HCT116 (cell line): ENCODE measurements around the gene PCDH15. TPM values are rescaled to one million over a fixed set of nuclear protein-coding genes. Genes with fewer than 3 reads are reported as not detected.

Source experiments
- ATAC-seq: fragments of 200-7000 bp; cut with Tn5 transposase; 2 replicates; pipeline ENCODE4 v1.9.1; 2020; ENCODE audit warnings: mild to moderate bottlenecking, moderate library complexity
- BruUV-seq: library from RNA; stranded (reverse); fragments of 400-500 nt; replicated peaks from 2 replicates; lab custom pipeline; 2021; lab: Mats Ljungman, UMichigan
- CTCF ChIA-PET: fragments of 300-600 bp; sonication (Branson Sonifier 250); formaldehyde crosslinking; loops from one replicate; lab custom pipeline; 2021; ENCODE audit warnings: antibody characterized with exemption; lab: Charles Lee
- POLR2A ChIA-PET: fragments of 300-600, 350-600 bp; sonication (Branson Sonifier 250); formaldehyde crosslinking; loops from one replicate; lab custom pipeline; 2021; ENCODE audit warnings: antibody characterized with exemption; lab: Charles Lee
- RAD21 ChIA-PET, 2 experiments: fragments of 300-600 bp; sonication (Branson Sonifier 250); formaldehyde crosslinking; loops; one replicate each; lab custom pipeline; 2023; ENCODE audit warnings: low total read pairs in 2 of 2; ENCODE audit not compliant: uncharacterized antibody in 2 of 2, unreplicated experiment in 2 of 2, low non-redundant PET in 1 of 2; lab: Charles Lee
- DNase-seq: peaks from one replicate; pipeline ENCODE4 v3.0.0-alpha.2; 2010; ENCODE audit warnings: low read depth, low spot score
- H2AFZ ChIP-seq: fragments of 200-600 bp; shearing (Covaris generic), sonication (generic); 2 replicates; pipeline ENCODE4 v1.6.1; 2017; ENCODE audit warnings: low read depth, mixed run types, mixed read lengths, antibody characterized with exemption, low read length; ENCODE audit not compliant: poor library complexity, severe bottlenecking
- H3K27ac ChIP-seq: 2 replicates; pipeline ENCODE4 v1.5.1; 2012; ENCODE audit warnings: low read depth, low read length
- H3K27me3 ChIP-seq: fragments of 200-600 bp; sonication (generic); 2 replicates; pipeline ENCODE4 v1.6.1; 2016; ENCODE audit warnings: mixed run types, low read length, mixed read lengths; ENCODE audit not compliant: insufficient read depth
- H3K36me3 ChIP-seq, 2 experiments: fragments of 200-500 bp in 1 of 2; fragments of 200-600 bp in 1 of 2; sonication (Bioruptor generic) in 1 of 2; sonication (generic) in 1 of 2; 2 replicates each; pipeline versions ENCODE4 v1.5.1 to v1.6.1; 2014 to 2016; ENCODE audit warnings: low read length in 2 of 2, inconsistent platforms in 1 of 2, mixed read lengths in 1 of 2, mixed run types in 1 of 2; ENCODE audit not compliant: insufficient read depth in 2 of 2, control insufficient read depth in 1 of 2
- H3K4me1 ChIP-seq, 2 experiments: fragments of 200-600 bp in 1 of 2; sonication (generic) in 1 of 2; 2 replicates each; pipeline versions ENCODE4 v1.5.1 to v1.6.1; 2012 to 2017; ENCODE audit warnings: low read length in 2 of 2, inconsistent platforms in 1 of 2, mild to moderate bottlenecking in 1 of 2, mixed read lengths in 1 of 2, mixed run types in 1 of 2, moderate library complexity in 1 of 2; ENCODE audit not compliant: insufficient read depth in 2 of 2, control insufficient read depth in 1 of 2
- H3K4me2 ChIP-seq: fragments of 200-600 bp; sonication (generic); 2 replicates; pipeline ENCODE4 v1.6.1; 2017; ENCODE audit warnings: mixed run types, low read length, mixed read lengths
- H3K4me3 ChIP-seq, 2 experiments: fragments of 200-600 bp in 1 of 2; sonication (generic) in 1 of 2; replicated peaks in 1 of 2; 2 replicates each; pipeline ENCODE4 v1.5.1; 2011 to 2016; ENCODE audit warnings: low read length in 2 of 2, control low read depth in 1 of 2, low read depth in 1 of 2, mild to moderate bottlenecking in 1 of 2, mixed read lengths in 1 of 2, mixed run types in 1 of 2
- H3K79me2 ChIP-seq: fragments of 200-600 bp; sonication (generic); 2 replicates; pipeline ENCODE4 v1.6.1; 2017; ENCODE audit warnings: mild to moderate bottlenecking, mixed run types, low read length, moderate library complexity, mixed read lengths; ENCODE audit not compliant: insufficient read depth
- H3K9ac ChIP-seq: fragments of 200-600 bp; sonication (generic); 2 replicates; pipeline ENCODE4 v1.6.1; 2016; ENCODE audit warnings: low read length, mixed read lengths
- H3K9me2 ChIP-seq: fragments of 200-600 bp; sonication (generic), shearing (Covaris generic); 2 replicates; pipeline ENCODE4 v1.6.1; 2017; ENCODE audit warnings: mixed run types, mild to moderate bottlenecking, moderate library complexity; ENCODE audit not compliant: insufficient read depth
- H3K9me3 ChIP-seq, 2 experiments: fragments of 200-500 bp in 1 of 2; fragments of 200-600 bp in 1 of 2; sonication (Bioruptor generic) in 1 of 2; sonication (generic) in 1 of 2; 2 replicates each; pipeline ENCODE4 v1.6.1; 2014 to 2017; ENCODE audit warnings: low read length in 2 of 2, mixed read lengths in 2 of 2, inconsistent platforms in 1 of 2, low read depth in 1 of 2, mild to moderate bottlenecking in 1 of 2, mixed run types in 1 of 2, moderate library complexity in 1 of 2; ENCODE audit not compliant: control insufficient read depth in 1 of 2, insufficient read depth in 1 of 2
- H4K20me1 ChIP-seq: fragments of 200-600 bp; sonication (generic), shearing (Covaris generic); 2 replicates; pipeline ENCODE4 v1.6.1; 2017; ENCODE audit warnings: mixed run types, mild to moderate bottlenecking, moderate library complexity; ENCODE audit not compliant: insufficient read depth
- CBX3 ChIP-seq: IDR thresholded peaks from 2 replicates; pipeline ENCODE4 v1.6.1; 2012; ENCODE audit warnings: low read depth
- CEBPB ChIP-seq: IDR thresholded peaks from 2 replicates; pipeline ENCODE4 v1.6.1; 2012; ENCODE audit warnings: low read depth
- EGR1 ChIP-seq: IDR thresholded peaks from 2 replicates; pipeline ENCODE4 v1.6.1; 2012; ENCODE audit warnings: low read depth
- ELF1 ChIP-seq: IDR thresholded peaks from 2 replicates; pipeline ENCODE4 v1.6.1; 2012; ENCODE audit warnings: low read depth, borderline replicate concordance
- EZH2 ChIP-seq: fragments of 200-600 bp; sonication (generic); IDR thresholded peaks from 2 replicates; pipeline ENCODE4 v1.6.1; 2017; ENCODE audit warnings: antibody characterized with exemption, mixed run types
- JUND ChIP-seq: IDR thresholded peaks from 2 replicates; pipeline ENCODE4 v1.6.1; 2012
- POLR2A ChIP-seq: IDR thresholded peaks from 2 replicates; pipeline ENCODE4 v1.7.0; 2011; ENCODE audit warnings: borderline replicate concordance; ENCODE audit not compliant: insufficient read depth, insufficient read length; ENCODE audit errors: extremely low read depth
- RAD21 ChIP-seq: IDR thresholded peaks from 2 replicates; pipeline ENCODE4 v1.6.1; 2012; ENCODE audit warnings: low read depth, mild to moderate bottlenecking
- SP1 ChIP-seq: IDR thresholded peaks from 2 replicates; pipeline ENCODE4 v1.6.1; 2012; ENCODE audit warnings: low read depth
- SRF ChIP-seq: IDR thresholded peaks from 2 replicates; pipeline ENCODE4 v1.6.1; 2012; ENCODE audit warnings: low read depth
- TCF7L2 ChIP-seq: IDR thresholded peaks from 2 replicates; pipeline ENCODE4 v1.7.0; 2011; ENCODE audit warnings: borderline replicate concordance, inconsistent platforms; ENCODE audit not compliant: insufficient read depth, insufficient read length; ENCODE audit errors: extremely low read depth
- ZFX ChIP-seq: fragments of 450-650 bp; IDR thresholded peaks from 2 replicates; pipeline ENCODE4 v1.6.1; 2017
- ZNF274 ChIP-seq: fragments of 200-500 bp; sonication (Bioruptor generic); IDR thresholded peaks from 2 replicates; pipeline ENCODE4 v1.6.1; 2014; ENCODE audit warnings: mild to moderate bottlenecking, low read depth, low read length, inconsistent platforms
- intact Hi-C: fragments of 100-400 bp; cut with micrococcal nuclease; formaldehyde crosslinking; loops from 2 replicates; pipeline ENCODE4 v1.10.0; 2022
- total RNA-seq: library from RNA; stranded (reverse); gene quantifications from one replicate; pipeline ENCODE4 v1.2.1, GENCODE V29; 2021; ENCODE audit not compliant: unreplicated experiment
- TF ChIP-seq, protein P1 (sequence below), 3 experiments: fragments of 200-600 bp in 1 of 3; sonication (generic) in 1 of 3; IDR thresholded peaks in 2 of 3; conservative IDR thresholded peaks in 1 of 3; 2 replicates each; pipeline ENCODE4 v1.5.1; 2012 to 2017; ENCODE audit warnings: low read depth in 2 of 3, low read length in 2 of 3, antibody characterized with exemption in 1 of 3, borderline replicate concordance in 1 of 3, control low read depth in 1 of 3, mild to moderate bottlenecking in 1 of 3, mixed read lengths in 1 of 3, mixed run types in 1 of 3, moderate library complexity in 1 of 3; ENCODE audit not compliant: insufficient read depth in 1 of 3
- TF ChIP-seq, protein P2 (sequence below): IDR thresholded peaks from 2 replicates; pipeline ENCODE4 v1.6.1; 2012
- TF ChIP-seq, protein P3 (sequence below): IDR thresholded peaks from 2 replicates; pipeline ENCODE4 v1.6.1; 2012
- TF ChIP-seq, protein P4 (sequence below): IDR thresholded peaks from 2 replicates; pipeline ENCODE4 v1.6.1; 2011; ENCODE audit warnings: mild to moderate bottlenecking, low read length, moderate library complexity; ENCODE audit not compliant: insufficient replicate concordance; ENCODE audit errors: extremely low read depth

PCDH15 gene
- total RNA-seq, 1 experiment from 2014 or later = not detected

DNA sequence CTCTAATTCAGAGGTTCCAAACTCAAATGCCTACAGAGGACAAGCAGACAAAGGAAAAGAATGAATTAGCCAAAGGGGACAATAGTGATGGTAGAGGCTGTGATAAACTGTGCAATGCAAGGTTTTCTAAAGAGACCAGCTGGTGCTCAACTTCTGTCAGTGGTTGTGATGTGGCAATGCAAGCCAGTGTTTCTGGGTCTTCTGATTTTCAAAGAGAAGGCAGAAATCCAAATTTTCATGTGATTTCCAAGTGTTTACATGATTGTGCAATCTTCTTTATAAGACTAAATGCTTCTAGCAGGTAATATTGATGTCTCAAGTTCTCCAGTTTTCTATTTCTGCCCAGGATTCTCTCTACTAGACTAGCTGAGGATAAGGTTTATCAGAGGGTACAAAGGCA, 135.9 kb downstream of the PCDH15 start:
- ChIA-PET CTCF (no interaction called here), POLR2A (no interaction called here), RAD21 (no interaction called here)
- no peak for ATAC-seq
- Histone ChIP-seq H4K20me1 (no peaks in the 10 kb centered on the region), H3K4me1 (no peaks in the 10 kb centered on the region), H3K36me3 (no peaks in the 10 kb centered on the region), H3K4me3 (no peak overlapping the region), H3K79me2 (no peaks in the 10 kb centered on the region), H3K27me3 (no peaks in the 10 kb centered on the region), H3K9ac (no peak overlapping the region), H2AFZ (no peak overlapping the region), H3K9me3 (peaks cover 0 to 19% of the 10 kb centered on the region in 2 experiments; a peak in 2 of 4 replicates), H3K4me2 (no peak overlapping the region), H3K9me2 (no peaks in the 10 kb centered on the region), H3K27ac (no peak overlapping the region)
- intact Hi-C loops = no loop called here
- BruUV-seq = no TSS peak
- no peak for DNase-seq
- TF ChIP-seq SP1 = no peak
- TF ChIP-seq, protein P1, sequence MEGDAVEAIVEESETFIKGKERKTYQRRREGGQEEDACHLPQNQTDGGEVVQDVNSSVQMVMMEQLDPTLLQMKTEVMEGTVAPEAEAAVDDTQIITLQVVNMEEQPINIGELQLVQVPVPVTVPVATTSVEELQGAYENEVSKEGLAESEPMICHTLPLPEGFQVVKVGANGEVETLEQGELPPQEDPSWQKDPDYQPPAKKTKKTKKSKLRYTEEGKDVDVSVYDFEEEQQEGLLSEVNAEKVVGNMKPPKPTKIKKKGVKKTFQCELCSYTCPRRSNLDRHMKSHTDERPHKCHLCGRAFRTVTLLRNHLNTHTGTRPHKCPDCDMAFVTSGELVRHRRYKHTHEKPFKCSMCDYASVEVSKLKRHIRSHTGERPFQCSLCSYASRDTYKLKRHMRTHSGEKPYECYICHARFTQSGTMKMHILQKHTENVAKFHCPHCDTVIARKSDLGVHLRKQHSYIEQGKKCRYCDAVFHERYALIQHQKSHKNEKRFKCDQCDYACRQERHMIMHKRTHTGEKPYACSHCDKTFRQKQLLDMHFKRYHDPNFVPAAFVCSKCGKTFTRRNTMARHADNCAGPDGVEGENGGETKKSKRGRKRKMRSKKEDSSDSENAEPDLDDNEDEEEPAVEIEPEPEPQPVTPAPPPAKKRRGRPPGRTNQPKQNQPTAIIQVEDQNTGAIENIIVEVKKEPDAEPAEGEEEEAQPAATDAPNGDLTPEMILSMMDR (IDR thresholded peaks at IDR 0.05 in 2 of 3, conservative IDR thresholded peaks at IDR 0.05 in 1 of 3; ENCODE audit: borderline replicate concordance in 1 of 3, insufficient read depth in 1 of 3, low read depth in 2 of 3, low read length in 2 of 3) = no peak

DNA sequence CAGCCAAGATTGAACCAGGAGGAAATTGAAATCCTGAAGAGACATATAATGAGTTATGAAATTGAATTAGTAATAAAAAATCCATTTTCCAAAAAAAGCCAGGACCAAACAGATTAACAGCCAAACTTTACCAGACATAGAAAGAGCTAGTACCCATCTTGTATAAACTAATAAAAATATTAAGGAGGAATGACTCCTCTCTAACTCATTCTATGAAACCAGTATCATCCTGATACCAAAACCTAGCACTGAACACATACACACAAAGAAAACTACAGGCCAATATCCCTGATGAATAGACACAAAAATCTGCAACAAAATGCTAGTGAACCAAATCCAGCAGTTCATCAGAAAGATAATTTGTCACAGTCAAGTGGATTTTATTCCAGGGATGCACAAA, 140.6 kb downstream of the PCDH15 start:
- no peak overlapping the region for H3K4me2 ChIP-seq
- DNase-seq (no peak), ATAC-seq (no peak)
- no peaks in the 10 kb centered on the region; the same call in 1 of the 2 replicates for H4K20me1 ChIP-seq
- H3K9ac ChIP-seq = no peak overlapping the region
- H3K79me2 ChIP-seq = no peaks in the 10 kb centered on the region
- ChIA-PET CTCF (no interaction called here), RAD21 (no interaction called here), POLR2A (no interaction called here)
- no peak overlapping the region for H3K4me3 ChIP-seq
- BruUV-seq = no TSS peak
- no peak overlapping the region for H2AFZ ChIP-seq
- no peaks in the 10 kb centered on the region for H3K36me3 ChIP-seq
- intact Hi-C loops = no loop called here
- no peak overlapping the region for H3K27ac ChIP-seq
- peaks cover 4 to 13% of the 10 kb centered on the region in 2 experiments; a peak in 3 of 4 replicates for H3K9me3 ChIP-seq
- no peaks in the 10 kb centered on the region for H3K4me1 ChIP-seq
- no peaks in the 10 kb centered on the region for H3K9me2 ChIP-seq
- H3K27me3 ChIP-seq = no peaks in the 10 kb centered on the region
- TF ChIP-seq TCF7L2 (no peak), JUND (no peak), CBX3 (no peak), RAD21 (no peak), EGR1 (no peak), CEBPB (no peak), SRF (no peak), ELF1 (no peak), POLR2A (no peak), SP1 (no peak), ZNF274 (no peak), EZH2 (no peak), ZFX (no peak)
- TF ChIP-seq, protein P2, sequence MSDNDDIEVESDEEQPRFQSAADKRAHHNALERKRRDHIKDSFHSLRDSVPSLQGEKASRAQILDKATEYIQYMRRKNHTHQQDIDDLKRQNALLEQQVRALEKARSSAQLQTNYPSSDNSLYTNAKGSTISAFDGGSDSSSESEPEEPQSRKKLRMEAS = no peak
- TF ChIP-seq, protein P3, sequence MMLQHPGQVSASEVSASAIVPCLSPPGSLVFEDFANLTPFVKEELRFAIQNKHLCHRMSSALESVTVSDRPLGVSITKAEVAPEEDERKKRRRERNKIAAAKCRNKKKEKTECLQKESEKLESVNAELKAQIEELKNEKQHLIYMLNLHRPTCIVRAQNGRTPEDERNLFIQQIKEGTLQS = no peak
- TF ChIP-seq, protein P4, sequence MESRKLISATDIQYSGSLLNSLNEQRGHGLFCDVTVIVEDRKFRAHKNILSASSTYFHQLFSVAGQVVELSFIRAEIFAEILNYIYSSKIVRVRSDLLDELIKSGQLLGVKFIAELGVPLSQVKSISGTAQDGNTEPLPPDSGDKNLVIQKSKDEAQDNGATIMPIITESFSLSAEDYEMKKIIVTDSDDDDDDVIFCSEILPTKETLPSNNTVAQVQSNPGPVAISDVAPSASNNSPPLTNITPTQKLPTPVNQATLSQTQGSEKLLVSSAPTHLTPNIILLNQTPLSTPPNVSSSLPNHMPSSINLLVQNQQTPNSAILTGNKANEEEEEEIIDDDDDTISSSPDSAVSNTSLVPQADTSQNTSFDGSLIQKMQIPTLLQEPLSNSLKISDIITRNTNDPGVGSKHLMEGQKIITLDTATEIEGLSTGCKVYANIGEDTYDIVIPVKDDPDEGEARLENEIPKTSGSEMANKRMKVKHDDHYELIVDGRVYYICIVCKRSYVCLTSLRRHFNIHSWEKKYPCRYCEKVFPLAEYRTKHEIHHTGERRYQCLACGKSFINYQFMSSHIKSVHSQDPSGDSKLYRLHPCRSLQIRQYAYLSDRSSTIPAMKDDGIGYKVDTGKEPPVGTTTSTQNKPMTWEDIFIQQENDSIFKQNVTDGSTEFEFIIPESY = no peak
